NOMO-1 treated with DMSO at 0.1 percent for 48 hours (cell line): Measurements from ENCODE around the gene C1QL1.
"Not testable (repeated sequence)": the region's sequence is repeated elsewhere in the genome, so short reads cannot be mapped to it uniquely, and the experiment has no call there.

ENCODE experiments used
- DNase-seq: peaks from one replicate; lab custom pipeline; 2025; ENCODE audit not compliant: unreplicated experiment; lab: John Stamatoyannopoulos, UW

The C1QL1 gene

GRCh38 chr17:44965481-44966234, 2.4 kb downstream of the C1QL1 start:
- peak; percentile 56 for DNase-seq

- no peak for DNase-seq
Measured at GRCh38 chr17:44961921-44962350, 6.2 kb downstream of the C1QL1 start.

- DNase-seq: no peak
Measured at GRCh38 chr17:44960691-44961090, 7.4 kb downstream of the C1QL1 start.

GRCh38 chr17:44959821-44960531, 8.1 kb downstream of the C1QL1 start:
- DNase-seq: no peak

- DNase-seq: no peak
Measured at GRCh38 chr17:44956998-44957981, 10.8 kb downstream of the C1QL1 start.

- no peak for DNase-seq
Measured at GRCh38 chr17:44955674-44956425, 12.3 kb downstream of the C1QL1 start.

GRCh38 chr17:44952946-44953475, 15.1 kb downstream of the C1QL1 start:
- no peak for DNase-seq

- no peak for DNase-seq
Measured at GRCh38 chr17:44948315-44948795, 19.7 kb downstream of the C1QL1 start.

- DNase-seq: peak; percentile 97
Measured at GRCh38 chr17:44947461-44948314, 20.4 kb downstream of the C1QL1 start, which contains the start of gene KIF18B. Gene KIF18B, minus strand, starts transcription at chr17:44947773. Its CDS starts 11,429 bp downstream, at chr17:44936344.

- not testable (repeated sequence) for DNase-seq
Measured at GRCh38 chr17:44945652-44946051, 22.5 kb downstream of the C1QL1 start.

- DNase-seq: no peak
Measured at GRCh38 chr17:44942456-44942855, 25.6 kb downstream of the C1QL1 start.

GRCh38 chr17:44941712-44942331, 26.3 kb downstream of the C1QL1 start:
- no peak for DNase-seq

GRCh38 chr17:44940768-44941167, 27.3 kb downstream of the C1QL1 start:
- no peak for DNase-seq

- no peak for DNase-seq
Measured at GRCh38 chr17:44940317-44940716, 27.8 kb downstream of the C1QL1 start.

- DNase-seq: no peak
Measured at GRCh38 chr17:44935116-44935515, 33.0 kb downstream of the C1QL1 start.

GRCh38 chr17:44934745-44935105, 33.4 kb downstream of the C1QL1 start:
- DNase-seq: no peak

GRCh38 chr17:44933824-44934744, 34.0 kb downstream of the C1QL1 start:
- no peak for DNase-seq

- no peak for DNase-seq
Measured at GRCh38 chr17:44932787-44933097, 35.4 kb downstream of the C1QL1 start.
